Stimulated activated CD4-positive, alpha-beta T cell treated with anti-CD3 and anti-CD28 coated beads, Interleukin-4, amount 100 ng/mL, for 48 hours (primary cell): Measurements from ENCODE around the gene CMTM4.
A peak's percentile ranks its signal among the peaks of the same experiment; 100 is the strongest.
"Not testable (repeated sequence)": the region's sequence is repeated elsewhere in the genome, so short reads cannot be mapped to it uniquely, and the experiment has no call there.

Experiments used
- DNase-seq, 2 donors: peaks; one replicate each; pipeline ENCODE4 v3.0.0-alpha.2; 2020; ENCODE audit warnings: low read depth in 2 of 2

CMTM4 gene

GRCh38 chr16:66592814-66593213, 103.7 kb downstream of the CMTM4 start:
- no peak for DNase-seq

GRCh38 chr16:66592241-66592640, 104.3 kb downstream of the CMTM4 start:
- no peak for DNase-seq

- no peak for DNase-seq
These were observed 105.5 kb downstream of the CMTM4 start for GRCh38 chr16:66591018-66591417.

- no peak for DNase-seq
These were observed 106.2 kb downstream of the CMTM4 start for GRCh38 chr16:66590322-66590721.

GRCh38 chr16:66588981-66589713, 107.4 kb downstream of the CMTM4 start:
- DNase-seq: peak; percentile 41 to 58

GRCh38 chr16:66587881-66588600, 108.5 kb downstream of the CMTM4 start:
- no peak for DNase-seq

GRCh38 chr16:66585481-66586239, 110.9 kb downstream of the CMTM4 start:
- no peak for DNase-seq

- no peak for DNase-seq
These were observed 115.1 kb downstream of the CMTM4 start for GRCh38 chr16:66581246-66581952.

GRCh38 chr16:66580605-66581209, 115.8 kb downstream of the CMTM4 start:
- DNase-seq: no peak

GRCh38 chr16:66578651-66579531, 117.7 kb downstream of the CMTM4 start, which contains the start of gene CMTM2:
CMTM2 (plus strand) TSS chr16:66579463; CDS start chr16:66579608, 145 bp downstream.
- DNase-seq: no peak

GRCh38 chr16:66576296-66576695, 120.2 kb downstream of the CMTM4 start:
- DNase-seq: no peak

- no peak for DNase-seq
These were observed 121.5 kb downstream of the CMTM4 start for GRCh38 chr16:66575060-66575459.

GRCh38 chr16:66574531-66574930, 122.0 kb downstream of the CMTM4 start:
- no peak for DNase-seq

GRCh38 chr16:66574081-66574480, 122.5 kb downstream of the CMTM4 start:
- no peak for DNase-seq

GRCh38 chr16:66572356-66572755, 124.2 kb downstream of the CMTM4 start:
- DNase-seq: no peak

- no peak for DNase-seq
These were observed 126.6 kb downstream of the CMTM4 start for GRCh38 chr16:66569827-66570405.

GRCh38 chr16:66569131-66569530, 127.4 kb downstream of the CMTM4 start:
- DNase-seq: no peak

GRCh38 chr16:66568355-66568754, 128.2 kb downstream of the CMTM4 start:
- DNase-seq: no peak

- not testable (repeated sequence) for DNase-seq
These were observed 129.3 kb downstream of the CMTM4 start for GRCh38 chr16:66567270-66567669.
